HG03565 (cell line): ENCODE measurements around the gene IL12RB1.

ENCODE experiments used
- ATAC-seq: cut with Tn5 transposase; IDR thresholded peaks from one replicate; pipeline ENCODE4 v1.9.1; 2021; ENCODE audit warnings: mild to moderate bottlenecking, moderate library complexity; ENCODE audit not compliant: unreplicated experiment

IL12RB1 gene

GRCh38 chr19:18013210-18014111 lies 73.3 kb downstream of the IL12RB1 start:
- no peak for ATAC-seq

- ATAC-seq: no peak
These were observed 76.6 kb downstream of the IL12RB1 start for GRCh38 chr19:18010149-18010548.

DNA sequence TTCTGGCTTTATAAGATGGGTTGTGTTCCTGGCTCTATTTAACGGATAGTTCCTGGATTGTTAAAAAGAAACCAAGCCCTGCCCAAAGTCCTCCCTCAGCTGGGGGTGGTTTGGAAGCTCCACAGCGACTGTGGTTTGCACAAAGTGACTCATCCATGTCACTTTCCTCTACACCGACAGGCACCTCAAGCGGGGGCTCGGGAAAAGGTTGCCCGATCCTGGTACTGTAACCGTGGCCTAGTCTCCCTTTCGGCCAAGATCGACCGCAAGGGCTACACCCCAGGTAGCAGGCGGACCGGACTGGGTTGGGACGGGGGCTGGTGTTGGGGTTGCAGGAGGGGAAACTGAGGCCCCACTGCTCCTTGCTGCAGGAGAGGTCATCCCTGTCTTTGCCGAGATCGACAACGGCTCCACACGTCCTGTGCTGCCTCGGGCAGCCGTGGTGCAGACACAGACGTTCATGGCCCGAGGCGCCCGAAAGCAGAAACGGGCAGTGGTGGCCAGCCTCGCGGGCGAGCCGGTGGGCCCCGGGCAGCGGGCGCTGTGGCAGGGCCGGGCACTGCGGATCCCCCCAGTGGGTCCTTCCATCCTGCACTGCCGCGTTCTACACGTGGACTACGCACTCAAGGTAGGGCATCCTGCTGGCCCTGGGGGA lies 77.2 kb downstream of the IL12RB1 start:
- ATAC-seq: no peak
